GM12865 (cell line): ENCODE data around the gene ODAD3.
"Not testable (repeated sequence)": the region's sequence is repeated elsewhere in the genome, so short reads cannot be mapped to it uniquely, and the experiment has no call there.

Source experiments
- DNase-seq: peaks from one replicate; pipeline ENCODE4 v3.0.0; 2010; ENCODE audit warnings: low read depth
- H3K4me3 ChIP-seq: 2 replicates; pipeline ENCODE4 v1.5.1; 2011; ENCODE audit warnings: mild to moderate bottlenecking, low read depth, low read length, control low read depth
- CTCF ChIP-seq: IDR thresholded peaks from 2 replicates; pipeline ENCODE4 v1.5.1; 2011; ENCODE audit warnings: low read length, control low read depth, low read depth, inconsistent platforms; ENCODE audit not compliant: insufficient read depth; ENCODE audit errors: missing control alignments

Gene ODAD3

GRCh38 chr19:11465600-11465999, 30.7 kb upstream of the ODAD3 start:
- no peak for DNase-seq
- no peak for TF ChIP-seq CTCF
- no peak overlapping the region for H3K4me3 ChIP-seq

GRCh38 chr19:11464333-11465265, 29.7 kb upstream of the ODAD3 start:
- no peak overlapping the region for H3K4me3 ChIP-seq
- DNase-seq = no peak
- TF ChIP-seq CTCF = no peak

GRCh38 chr19:11463391-11463790, 28.5 kb upstream of the ODAD3 start:
- H3K4me3 ChIP-seq = no peak overlapping the region
- no peak for TF ChIP-seq CTCF
- no peak for DNase-seq

- no peak overlapping the region for H3K4me3 ChIP-seq
- no peak for TF ChIP-seq CTCF
- DNase-seq = no peak
Measured at GRCh38 chr19:11461453-11461852, 26.5 kb upstream of the ODAD3 start.

- peak; percentile 45 for TF ChIP-seq CTCF
- no peak overlapping the region for H3K4me3 ChIP-seq
- DNase-seq = no peak
Measured at GRCh38 chr19:11460207-11460606, 25.3 kb upstream of the ODAD3 start.

GRCh38 chr19:11458912-11459311, 24.0 kb upstream of the ODAD3 start:
- not testable (repeated sequence) for DNase-seq, H3K4me3 ChIP-seq

- DNase-seq = no peak
- no peak overlapping the region for H3K4me3 ChIP-seq
- TF ChIP-seq CTCF = no peak
Measured at GRCh38 chr19:11458236-11458900, 23.4 kb upstream of the ODAD3 start.
